Ishikawa (cell line): ENCODE results near the gene OSBPL10.

Experiments
- CREB1 ChIP-seq: IDR thresholded peaks from 2 replicates; pipeline ENCODE4 v1.6.1; 2012; ENCODE audit warnings: low read depth
- REST ChIP-seq: IDR thresholded peaks from 2 replicates; pipeline ENCODE4 v1.6.1; 2012; ENCODE audit warnings: low read depth, mild to moderate bottlenecking

- TF ChIP-seq CREB1 (no peak), REST (no peak)
Measured at GRCh38 chr3:31948280-31948679, 32.8 kb downstream of the OSBPL10 start.
